ENCODE data around the gene PLB1. TPM values are rescaled to one million over a fixed set of nuclear protein-coding genes. Genes with fewer than 3 reads are reported as not detected.

Gene PLB1
- total RNA-seq, 1 donor from 2014 or later: 3.2 TPM

- H3K4me1 Mint-ChIP-seq (ENCODE audit: unreplicated experiment): no peaks in the 10 kb centered on the region
- H3K9me3 Mint-ChIP-seq (ENCODE audit: unreplicated experiment): no peaks in the 10 kb centered on the region
- H3K27ac Mint-ChIP-seq (ENCODE audit: unreplicated experiment): no peak overlapping the region
- H3K27me3 Mint-ChIP-seq (ENCODE audit: unreplicated experiment): no peaks in the 10 kb centered on the region
- no peaks in the 10 kb centered on the region for H3K36me3 Mint-ChIP-seq (ENCODE audit: low read depth, unreplicated experiment)
- DNase-seq (ENCODE audit: low spot score): no peak
- TF ChIP-seq CTCF (IDR thresholded peaks at IDR 0.05; ENCODE audit: unreplicated experiment): no peak
- H3K4me3 Mint-ChIP-seq (ENCODE audit: unreplicated experiment): no peak overlapping the region
These were observed 19.4 kb downstream of the PLB1 start for GRCh38 chr2:28515176-28515751.

- Mint-ChIP-seq H3K27me3 (ENCODE audit: unreplicated experiment) (no peaks in the 10 kb centered on the region), H3K9me3 (ENCODE audit: unreplicated experiment) (no peaks in the 10 kb centered on the region), H3K4me3 (ENCODE audit: unreplicated experiment) (no peak overlapping the region), H3K36me3 (ENCODE audit: low read depth, unreplicated experiment) (no peaks in the 10 kb centered on the region), H3K4me1 (ENCODE audit: unreplicated experiment) (no peaks in the 10 kb centered on the region), H3K27ac (ENCODE audit: unreplicated experiment) (no peak overlapping the region)
- DNase-seq (ENCODE audit: low spot score): no peak
- TF ChIP-seq CTCF (IDR thresholded peaks at IDR 0.05; ENCODE audit: unreplicated experiment): no peak
These were observed 20.6 kb downstream of the PLB1 start for GRCh38 chr2:28516430-28516829.

GRCh38 chr2:28516950-28517349, 21.1 kb downstream of the PLB1 start:
- TF ChIP-seq CTCF (IDR thresholded peaks at IDR 0.05; ENCODE audit: unreplicated experiment): no peak
- Mint-ChIP-seq H3K4me3 (ENCODE audit: unreplicated experiment) (no peak overlapping the region), H3K36me3 (ENCODE audit: low read depth, unreplicated experiment) (no peaks in the 10 kb centered on the region), H3K4me1 (ENCODE audit: unreplicated experiment) (no peaks in the 10 kb centered on the region), H3K27me3 (ENCODE audit: unreplicated experiment) (no peaks in the 10 kb centered on the region), H3K9me3 (ENCODE audit: unreplicated experiment) (no peaks in the 10 kb centered on the region), H3K27ac (ENCODE audit: unreplicated experiment) (no peak overlapping the region)
- DNase-seq (ENCODE audit: low spot score): no peak

- Mint-ChIP-seq H3K36me3 (ENCODE audit: low read depth, unreplicated experiment) (no peaks in the 10 kb centered on the region), H3K4me1 (ENCODE audit: unreplicated experiment) (no peaks in the 10 kb centered on the region), H3K27ac (ENCODE audit: unreplicated experiment) (no peak overlapping the region), H3K4me3 (ENCODE audit: unreplicated experiment) (no peak overlapping the region), H3K27me3 (ENCODE audit: unreplicated experiment) (no peaks in the 10 kb centered on the region), H3K9me3 (ENCODE audit: unreplicated experiment) (no peaks in the 10 kb centered on the region)
- no peak for TF ChIP-seq CTCF (IDR thresholded peaks at IDR 0.05; ENCODE audit: unreplicated experiment)
- DNase-seq (ENCODE audit: low spot score): no peak
These were observed 25.8 kb downstream of the PLB1 start for GRCh38 chr2:28521663-28522062.

- no peak overlapping the region for H3K4me3 Mint-ChIP-seq (ENCODE audit: unreplicated experiment)
- H3K4me1 Mint-ChIP-seq (ENCODE audit: unreplicated experiment): no peaks in the 10 kb centered on the region
- H3K27ac Mint-ChIP-seq (ENCODE audit: unreplicated experiment): no peak overlapping the region
- TF ChIP-seq CTCF (IDR thresholded peaks at IDR 0.05; ENCODE audit: unreplicated experiment): no peak
- no peak for DNase-seq (ENCODE audit: low spot score)
- no peaks in the 10 kb centered on the region for H3K27me3 Mint-ChIP-seq (ENCODE audit: unreplicated experiment)
- no peaks in the 10 kb centered on the region for H3K9me3 Mint-ChIP-seq (ENCODE audit: unreplicated experiment)
- no peaks in the 10 kb centered on the region for H3K36me3 Mint-ChIP-seq (ENCODE audit: low read depth, unreplicated experiment)
These were observed 26.6 kb downstream of the PLB1 start for GRCh38 chr2:28522481-28522880.
